ENCODE measurements around the gene UBAC1.
"Not testable (repeated sequence)": the region's sequence is repeated elsewhere in the genome, so short reads cannot be mapped to it uniquely, and the experiment has no call there.

The UBAC1 gene

GRCh38 chr9:135926402-135927194 is 34.6 kb downstream of the UBAC1 start:
- peak; percentile 81 to 86 for DNase-seq
- TF ChIP-seq POLR2A (IDR thresholded peaks at IDR 0.05; ENCODE audit: low read length) (no peak), GATA1 (IDR thresholded peaks at IDR 0.05; ENCODE audit: low read depth, low read length) (no peak)

GRCh38 chr9:135925496-135926133 is 35.6 kb downstream of the UBAC1 start:
- TF ChIP-seq POLR2A (IDR thresholded peaks at IDR 0.05; ENCODE audit: low read length) (no peak), GATA1 (IDR thresholded peaks at IDR 0.05; ENCODE audit: low read depth, low read length) (no peak)
- DNase-seq, result no peak

GRCh38 chr9:135924628-135925338 is 36.4 kb downstream of the UBAC1 start:
- no peak for DNase-seq
- no peak for TF ChIP-seq POLR2A (IDR thresholded peaks at IDR 0.05; ENCODE audit: low read length)
- no peak for TF ChIP-seq GATA1 (IDR thresholded peaks at IDR 0.05; ENCODE audit: low read depth, low read length)

GRCh38 chr9:135923508-135923907 is 37.7 kb downstream of the UBAC1 start:
- no peak for DNase-seq
- no peak for TF ChIP-seq POLR2A (IDR thresholded peaks at IDR 0.05; ENCODE audit: low read length)
- TF ChIP-seq GATA1 (IDR thresholded peaks at IDR 0.05; ENCODE audit: low read depth, low read length), result no peak

DNA sequence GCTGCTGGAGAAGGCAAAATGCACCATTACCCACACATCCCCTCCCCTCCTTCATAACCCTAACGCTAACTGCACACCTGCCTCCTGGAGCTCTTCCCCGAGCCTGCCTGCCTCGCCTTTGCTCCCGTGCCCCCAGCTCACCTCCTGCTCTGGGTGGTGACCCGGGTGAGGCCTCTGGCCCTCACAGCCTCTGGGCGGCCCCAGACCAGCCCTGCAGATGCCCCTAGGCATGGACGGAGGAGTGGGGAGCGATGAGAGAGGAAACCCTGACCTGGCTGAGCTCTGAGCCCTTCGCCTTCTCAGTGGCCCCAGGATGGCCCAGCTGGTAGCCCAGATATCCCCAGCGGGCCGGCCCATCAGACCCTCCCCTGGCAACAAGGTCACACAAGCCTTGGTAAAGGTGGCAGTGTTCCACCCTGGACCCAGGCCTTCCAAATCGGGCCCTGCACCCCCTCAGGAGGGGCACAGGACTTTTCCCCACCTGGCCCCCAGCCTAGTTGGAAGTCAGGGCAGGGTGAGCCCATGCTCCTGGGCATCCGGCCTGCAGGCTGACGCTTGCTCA is 39.3 kb downstream of the UBAC1 start:
- TF ChIP-seq GATA1 (IDR thresholded peaks at IDR 0.05; ENCODE audit: low read depth, low read length) (no peak), POLR2A (IDR thresholded peaks at IDR 0.05; ENCODE audit: low read length) (no peak)
- no peak for DNase-seq

- DNase-seq, result no peak
- TF ChIP-seq GATA1 (IDR thresholded peaks at IDR 0.05; ENCODE audit: low read depth, low read length) (no peak), POLR2A (IDR thresholded peaks at IDR 0.05; ENCODE audit: low read length) (no peak)
These were observed 40.1 kb downstream of the UBAC1 start for GRCh38 chr9:135920973-135921585.

- no peak for TF ChIP-seq POLR2A (IDR thresholded peaks at IDR 0.05; ENCODE audit: low read length)
- no peak for TF ChIP-seq GATA1 (IDR thresholded peaks at IDR 0.05; ENCODE audit: low read depth, low read length)
- DNase-seq, result no peak
These were observed 40.8 kb downstream of the UBAC1 start for GRCh38 chr9:135920256-135920930.

DNA sequence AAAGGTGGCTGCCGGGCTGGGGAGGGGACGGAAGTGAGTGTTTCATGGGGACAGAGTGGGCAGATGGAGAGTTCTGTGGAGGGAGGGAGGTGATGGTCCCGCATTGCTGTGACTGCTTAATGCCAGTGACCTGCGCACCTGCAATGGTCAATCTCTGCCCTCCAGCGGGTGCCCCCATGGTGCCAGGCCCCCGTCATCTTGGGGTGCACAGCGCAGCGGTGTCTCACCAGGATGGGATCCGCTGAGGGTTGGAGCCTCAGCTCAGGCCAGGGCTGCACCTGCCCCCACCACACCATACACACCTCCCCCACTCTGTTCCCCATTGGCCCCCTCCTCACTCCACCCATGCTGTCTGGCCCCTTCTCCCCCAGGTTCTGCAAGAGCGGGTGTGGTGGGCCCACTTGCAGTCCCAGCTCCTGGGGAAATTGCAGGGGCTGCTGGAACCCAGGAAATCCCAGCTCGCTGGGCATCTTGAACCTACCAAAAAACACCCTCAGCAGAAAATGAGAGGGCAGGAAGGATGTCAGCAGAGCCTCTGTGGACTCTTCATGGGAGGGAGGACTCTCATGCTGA is 41.8 kb downstream of the UBAC1 start:
- TF ChIP-seq GATA1 (IDR thresholded peaks at IDR 0.05; ENCODE audit: low read depth, low read length) (no peak), POLR2A (IDR thresholded peaks at IDR 0.05; ENCODE audit: low read length) (no peak)
- DNase-seq, result no peak

DNA sequence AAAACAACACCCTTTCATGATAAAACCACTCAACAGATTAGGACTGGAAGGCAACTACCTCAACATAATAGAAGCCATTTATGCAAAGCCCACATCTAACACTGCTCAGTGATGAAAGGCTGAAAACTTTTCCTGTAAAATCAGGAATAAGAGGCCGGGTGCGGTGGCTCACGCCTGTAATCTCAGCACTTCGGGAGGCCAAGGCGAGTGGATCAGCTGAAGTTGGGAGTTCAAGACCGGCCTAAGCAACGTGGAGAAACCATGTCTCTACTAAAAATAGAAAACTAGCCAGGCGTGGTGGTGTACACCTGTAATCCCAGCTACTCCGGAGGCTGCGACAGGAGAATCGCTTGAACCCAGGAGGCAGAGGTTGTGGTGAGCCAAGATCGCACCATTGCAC is 44.9 kb downstream of the UBAC1 start:
- DNase-seq, result not testable (repeated sequence)

DNA sequence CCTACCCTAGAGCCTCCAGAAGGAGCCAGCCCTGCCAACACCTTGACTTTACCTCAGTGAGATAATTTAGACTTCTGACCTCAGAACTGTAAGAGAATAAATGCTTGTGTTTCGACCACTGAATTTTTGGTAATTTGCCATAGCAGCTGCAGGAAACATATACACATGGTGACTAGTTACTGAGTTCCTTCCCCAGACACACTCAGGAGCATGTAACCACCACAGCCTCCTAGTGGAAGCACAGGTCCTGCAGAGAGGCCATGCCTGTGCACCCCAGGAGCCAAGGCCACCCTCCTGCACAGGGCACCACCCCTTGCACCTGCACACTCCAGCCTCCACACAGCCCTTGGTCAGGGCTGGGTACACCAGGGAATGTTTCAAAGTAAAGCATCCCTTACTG is 46.3 kb downstream of the UBAC1 start:
- TF ChIP-seq POLR2A (IDR thresholded peaks at IDR 0.05; ENCODE audit: low read length), result no peak
- TF ChIP-seq GATA1 (IDR thresholded peaks at IDR 0.05; ENCODE audit: low read depth, low read length), result no peak
- no peak for DNase-seq

- peak; percentile 41 to 70 for DNase-seq
These were observed 49.9 kb downstream of the UBAC1 start for GRCh38 chr9:135911233-135911632.

DNA sequence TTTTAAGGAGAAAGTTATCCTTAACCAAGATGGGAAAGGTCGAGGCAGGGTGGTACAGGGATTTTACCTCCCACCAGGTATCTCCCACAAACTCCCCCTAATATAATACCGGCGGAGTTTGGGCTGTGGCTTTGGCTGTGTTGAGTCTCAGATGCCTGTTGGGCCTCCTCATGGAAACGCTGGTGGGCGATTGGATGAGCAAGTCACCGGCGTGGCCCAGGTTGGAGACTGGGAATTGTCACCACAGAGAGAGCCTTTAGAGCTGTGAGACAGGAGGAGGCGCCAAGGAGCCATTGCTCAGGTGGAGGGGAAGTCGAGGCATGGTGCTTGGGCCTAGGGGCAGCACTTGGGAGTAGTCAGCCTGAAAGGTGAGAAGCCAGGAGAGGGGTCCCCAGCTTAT is 50.4 kb downstream of the UBAC1 start:
- TF ChIP-seq POLR2A (IDR thresholded peaks at IDR 0.05; ENCODE audit: low read length) (peak; percentile 12), GATA1 (IDR thresholded peaks at IDR 0.05; ENCODE audit: low read depth, low read length) (no peak)
- DNase-seq, result no peak

DNA sequence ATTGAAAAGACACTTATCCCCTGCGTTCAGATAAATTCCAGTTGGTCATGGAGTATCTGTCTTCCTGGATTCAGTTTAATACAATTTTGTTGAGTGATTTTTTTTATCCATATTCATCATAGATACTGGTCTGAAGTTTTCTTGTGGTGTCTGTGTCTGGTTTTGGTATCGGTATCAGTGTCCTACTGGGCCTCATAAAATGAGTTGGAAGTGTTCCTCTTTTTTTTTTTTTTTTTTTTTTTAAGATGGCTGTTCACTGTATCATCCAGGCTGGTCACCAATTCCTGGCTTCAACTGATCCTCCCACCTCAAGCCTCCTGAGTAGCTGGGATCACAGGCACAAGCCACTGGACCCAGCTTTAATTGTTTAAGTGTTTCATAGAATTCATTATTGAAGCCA is 51.0 kb downstream of the UBAC1 start:
- no peak for TF ChIP-seq POLR2A (IDR thresholded peaks at IDR 0.05; ENCODE audit: low read length)
- no peak for TF ChIP-seq GATA1 (IDR thresholded peaks at IDR 0.05; ENCODE audit: low read depth, low read length)
- DNase-seq, result no peak

All from erythroblast (primary cell).